CD4-positive, alpha-beta T cell treated with Interferon alpha-2 for 1 hour (primary cell): Measurements from ENCODE around the gene BPHL.
A peak's percentile ranks its signal among the peaks of the same experiment; 100 is the strongest.
"Not testable (repeated sequence)": the region's sequence is repeated elsewhere in the genome, so short reads cannot be mapped to it uniquely, and the experiment has no call there.

Source experiments
- DNase-seq, 2 donors: peaks; one replicate each; pipeline ENCODE4 v3.0.0-alpha.2; 2020 to 2022

The BPHL gene

DNA sequence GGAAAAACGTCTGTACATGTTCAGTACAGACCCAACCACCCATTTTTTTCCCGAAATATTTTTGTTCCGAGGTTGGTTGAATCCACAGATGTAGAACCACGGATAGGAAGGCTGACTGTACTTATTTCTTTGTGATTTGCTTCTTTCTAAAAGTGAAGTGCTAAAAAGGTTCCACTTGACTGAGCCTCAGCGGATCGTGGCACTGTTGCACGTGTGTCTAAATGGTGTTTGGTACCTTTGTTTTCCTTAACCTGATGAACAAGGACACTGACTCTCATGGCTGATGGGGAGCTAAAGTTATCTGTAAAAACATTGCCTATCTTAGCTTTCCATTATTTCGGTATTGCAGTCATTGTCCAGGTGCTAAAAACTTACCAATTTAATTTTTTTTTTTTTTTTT lies 6.2 kb downstream of the BPHL start:
- no peak for DNase-seq

DNA sequence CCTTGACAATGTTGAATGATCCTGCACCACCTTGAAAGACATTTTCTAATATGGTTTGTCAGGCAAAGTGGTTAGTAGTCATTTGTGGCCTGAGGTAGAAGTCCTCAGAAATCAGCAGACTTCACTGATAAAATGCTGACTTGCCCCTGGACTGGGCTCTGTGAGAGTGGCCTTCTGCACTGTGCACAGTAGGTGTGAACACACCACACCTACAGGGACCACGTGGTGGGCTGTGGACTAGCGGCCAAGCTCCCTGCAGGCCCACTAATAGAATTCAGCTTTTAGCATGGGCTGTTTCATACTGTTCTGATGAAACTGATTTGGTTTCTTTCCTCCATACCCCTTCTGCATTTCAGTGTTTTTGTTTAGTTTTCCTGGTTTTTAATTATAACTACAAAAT lies 7.3 kb downstream of the BPHL start:
- DNase-seq: no peak

DNA sequence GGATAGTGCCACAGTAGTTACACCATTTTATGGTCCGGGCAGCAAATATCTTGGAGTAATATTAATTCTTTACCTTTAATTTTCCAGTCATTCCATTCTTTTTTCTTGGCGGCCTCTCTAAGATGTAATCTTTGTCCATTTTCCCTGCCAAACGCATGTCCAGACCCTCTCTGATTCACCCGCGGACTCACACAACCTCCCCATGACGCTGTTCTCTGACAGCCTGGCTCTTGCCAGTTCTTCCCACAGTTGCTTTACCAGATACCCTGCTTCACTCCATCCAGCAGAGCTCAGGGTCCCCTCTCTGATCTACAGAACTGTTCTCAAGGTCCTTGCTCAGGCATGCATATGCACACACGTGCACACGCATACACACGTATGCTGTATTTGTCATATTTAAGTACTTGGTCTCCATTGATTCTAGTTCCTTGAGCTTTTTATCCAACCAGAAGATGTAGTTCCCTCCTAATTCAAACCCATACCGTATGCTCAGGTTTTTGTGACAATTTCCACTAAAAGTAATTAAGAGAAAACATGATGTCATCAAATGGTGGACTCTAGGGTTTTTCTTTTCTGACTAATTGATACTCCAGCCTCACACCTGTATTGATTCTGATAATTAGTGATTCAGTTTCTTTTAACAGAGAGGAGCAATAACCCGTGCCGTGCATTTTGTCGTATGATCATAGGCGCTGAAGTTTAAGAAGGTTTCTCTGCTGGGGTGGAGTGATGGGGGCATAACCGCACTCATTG lies 10.0 kb downstream of the BPHL start:
- DNase-seq: no peak

DNA sequence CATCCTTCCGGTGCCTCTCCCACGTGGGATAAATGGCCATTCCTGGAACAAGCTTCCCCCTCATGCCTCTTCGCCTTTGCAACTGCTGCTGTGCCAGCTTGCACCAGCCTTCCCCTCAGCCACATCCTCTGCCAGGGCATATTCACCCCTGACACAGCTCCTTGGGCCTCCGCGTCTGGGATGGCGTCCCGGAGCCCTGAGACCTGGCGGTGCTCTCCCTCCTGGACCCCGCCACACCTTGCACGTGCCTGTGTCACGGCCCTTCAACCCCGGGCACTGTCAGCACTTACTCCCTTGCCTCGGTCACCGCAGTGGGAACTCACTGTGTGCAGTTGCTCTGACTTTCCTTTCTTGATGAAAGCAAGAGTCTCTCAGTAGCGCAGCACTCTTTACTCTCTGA lies 13.2 kb downstream of the BPHL start:
- no peak for DNase-seq

DNA sequence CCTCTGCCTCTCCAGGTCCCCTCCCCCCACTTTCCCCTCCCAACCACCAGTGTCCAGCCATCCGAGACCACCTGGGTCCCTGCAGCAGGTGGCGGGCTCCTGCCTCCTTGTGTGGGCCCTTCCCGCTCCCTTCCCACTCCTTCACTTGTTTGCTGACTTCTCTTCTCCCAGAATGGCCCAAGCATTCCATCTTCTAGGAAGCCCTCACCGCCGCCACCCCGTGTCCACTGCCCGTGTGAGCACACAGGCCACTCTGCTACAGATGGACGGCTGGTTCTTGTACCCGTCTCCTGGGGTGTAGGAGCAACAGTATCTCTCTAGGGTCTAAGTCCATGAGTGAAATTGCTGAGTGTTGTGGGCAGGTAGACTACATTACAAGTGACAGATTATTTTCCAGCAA lies 15.0 kb downstream of the BPHL start:
- DNase-seq: no peak

DNA sequence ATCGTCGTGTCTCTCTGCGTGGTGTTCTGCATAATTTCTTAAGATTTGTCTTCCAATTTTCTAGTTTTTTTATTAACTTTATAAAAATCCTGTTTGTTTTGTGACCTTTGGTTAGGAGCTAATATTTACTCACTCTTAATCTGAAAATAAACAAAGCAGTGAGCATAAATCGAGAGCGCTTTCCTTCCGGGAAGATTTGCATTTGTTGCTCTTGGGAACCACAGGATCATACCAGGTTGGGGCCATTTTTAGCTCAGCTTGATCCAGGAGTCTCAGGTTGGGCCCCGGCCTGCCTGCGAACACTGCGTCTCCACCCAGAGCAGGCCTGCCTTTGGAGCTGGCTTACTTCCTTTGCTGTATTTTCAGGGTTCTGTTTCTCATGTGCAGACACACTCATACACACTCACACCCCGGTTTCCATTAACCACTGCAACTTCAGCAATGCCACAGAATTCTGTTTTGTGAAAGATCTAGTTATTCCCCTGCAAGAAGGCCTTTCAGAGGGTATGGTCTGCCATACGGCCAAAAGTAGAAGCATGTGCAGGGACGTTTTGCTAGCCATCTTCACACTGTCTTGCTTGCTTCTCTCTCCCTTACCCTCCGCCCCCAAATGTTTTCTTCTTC lies 17.3 kb downstream of the BPHL start:
- no peak for DNase-seq

DNA sequence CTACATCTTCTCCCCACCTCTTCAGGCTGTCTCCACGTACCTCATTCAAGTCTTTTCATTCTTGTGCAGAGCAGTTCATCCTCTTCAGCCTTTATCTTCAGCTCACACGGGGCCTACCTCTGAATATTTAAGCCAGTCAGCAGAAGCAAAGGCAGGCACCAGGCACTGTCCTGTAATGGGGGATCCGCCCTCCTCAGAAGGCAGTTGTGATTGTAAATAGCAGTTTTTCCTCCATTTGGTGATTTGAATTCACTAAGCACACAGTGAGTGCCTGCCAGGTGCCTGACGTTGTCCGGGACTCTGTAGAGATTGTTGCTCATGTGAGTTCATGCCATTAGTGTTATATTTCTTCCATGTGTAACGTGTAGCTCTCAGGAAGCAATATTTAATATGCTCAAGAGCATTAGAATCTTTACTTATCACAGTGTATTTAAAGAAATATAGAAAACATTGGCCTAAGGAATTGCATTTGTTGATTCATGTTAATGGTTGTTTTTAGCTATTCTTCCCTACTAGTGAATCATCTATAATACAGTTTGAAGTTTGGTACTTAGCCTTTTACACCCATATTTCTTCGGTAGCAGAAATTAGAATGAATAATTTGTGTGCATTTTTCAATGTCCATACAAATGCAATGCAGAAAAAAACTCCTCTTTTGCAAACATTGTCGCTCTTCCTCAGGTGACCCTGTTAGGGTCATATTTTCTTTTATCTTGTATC lies 17.9 kb downstream of the BPHL start:
- no peak for DNase-seq

DNA sequence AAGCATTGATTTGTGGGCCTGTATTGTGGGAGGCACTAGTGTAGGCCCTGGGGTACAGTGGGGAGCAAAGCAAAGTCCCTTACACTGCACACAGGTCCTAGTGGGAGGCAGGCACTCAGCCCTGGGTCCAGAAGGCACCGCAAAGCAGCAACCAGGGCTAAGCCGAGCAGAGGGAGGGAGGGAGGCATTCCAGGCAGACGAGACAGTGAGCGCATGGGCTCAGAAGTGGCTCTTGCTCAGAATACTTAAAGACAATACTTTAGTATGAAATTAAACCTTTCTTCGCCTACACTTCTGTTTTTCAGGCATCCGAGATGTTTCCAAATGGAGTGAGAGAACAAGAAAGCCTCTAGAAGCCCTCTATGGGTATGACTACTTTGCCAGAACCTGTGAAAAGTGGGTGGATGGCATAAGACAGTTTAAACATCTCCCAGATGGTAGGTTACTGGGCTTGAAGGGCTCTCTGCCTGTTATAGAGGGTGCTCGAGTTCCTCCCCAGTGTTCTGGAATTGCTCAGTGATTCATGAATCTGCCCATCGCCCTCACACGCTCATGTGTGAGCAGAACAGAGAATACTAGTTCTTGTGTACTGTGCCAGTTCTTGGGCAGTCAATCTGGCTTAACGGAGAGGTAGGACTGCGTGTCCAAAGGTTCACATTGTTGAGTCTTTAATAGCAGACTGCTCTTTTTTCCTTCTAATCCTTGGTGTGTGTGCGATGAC lies 18.7 kb downstream of the BPHL start:
- no peak for DNase-seq

DNA sequence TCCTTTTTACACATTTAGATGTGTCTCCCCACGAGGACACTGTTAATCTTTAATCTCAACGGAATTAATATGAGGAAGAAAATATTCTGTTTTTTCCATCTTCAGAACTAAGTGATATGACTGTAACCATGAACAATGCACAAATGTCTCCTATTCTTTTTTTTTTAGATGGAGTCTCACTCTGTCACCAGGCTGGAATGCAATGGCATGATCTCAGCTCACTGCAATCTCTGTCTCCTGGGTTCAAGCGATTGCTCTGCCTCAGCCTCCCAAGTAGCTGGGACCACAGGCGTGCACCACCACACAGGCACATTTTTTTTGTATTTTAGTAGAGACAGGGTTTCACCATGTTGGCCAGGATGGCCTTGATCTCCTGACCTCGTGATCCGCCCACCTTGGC lies 19.4 kb downstream of the BPHL start:
- DNase-seq: not testable (repeated sequence)

DNA sequence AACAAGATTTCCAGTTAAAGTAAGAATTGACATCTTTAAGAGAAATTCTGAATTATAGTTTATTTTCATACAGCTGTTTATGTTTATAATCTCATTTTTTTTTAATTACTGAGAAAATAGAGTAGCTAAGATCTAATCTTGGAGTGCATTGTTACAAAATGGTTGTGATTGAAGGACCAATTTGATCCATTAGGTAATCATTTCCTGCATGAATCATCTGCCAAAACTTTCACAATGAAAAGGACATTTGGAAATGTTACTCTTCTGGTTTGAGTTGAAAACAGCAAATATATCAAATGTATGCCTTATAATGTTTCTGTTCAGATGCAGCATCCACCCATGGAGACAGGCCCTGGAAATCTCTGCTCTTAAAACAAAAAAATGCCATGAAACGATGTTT lies 19.8 kb downstream of the BPHL start:
- DNase-seq: no peak

DNA sequence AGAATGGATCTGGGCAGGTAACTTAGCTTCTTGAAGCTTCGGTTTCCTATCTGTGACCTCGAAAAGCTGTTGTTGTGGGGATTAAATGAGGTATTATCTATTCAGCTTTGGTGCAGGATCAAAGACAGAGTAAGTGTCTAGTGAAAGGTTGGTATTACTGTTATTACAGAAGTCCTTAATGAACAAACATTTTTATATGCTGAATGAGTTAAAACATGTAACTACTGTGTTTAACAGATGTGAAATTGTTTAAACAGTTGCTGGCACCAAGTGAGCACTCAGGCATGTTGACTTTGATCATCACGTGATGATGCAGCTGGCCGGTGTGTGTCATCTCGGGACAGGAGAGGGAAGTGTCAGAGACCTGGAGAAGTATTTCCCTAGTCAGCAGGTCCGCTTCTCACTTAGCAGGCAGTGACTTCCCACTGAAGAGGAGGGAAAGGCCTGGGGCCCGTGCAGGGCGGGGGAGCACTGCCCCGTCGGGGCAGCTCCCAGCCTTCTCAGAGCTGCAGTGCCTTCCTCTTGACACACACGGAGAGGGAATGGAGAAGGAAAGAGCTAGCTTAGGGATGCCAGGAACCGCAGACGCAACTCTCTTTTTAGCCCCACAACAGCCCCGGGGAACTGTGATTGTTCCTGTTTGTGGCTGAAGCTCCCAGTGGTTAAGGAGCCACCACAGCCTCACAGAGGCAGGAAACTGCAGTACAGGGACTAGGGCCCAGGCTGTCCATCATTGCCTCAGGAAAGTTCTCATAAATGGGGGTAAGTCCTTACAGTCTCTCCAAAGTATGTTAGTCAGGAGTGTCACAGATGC lies 20.8 kb downstream of the BPHL start:
- DNase-seq: peak in 1 of 2 donors; percentile 45

DNA sequence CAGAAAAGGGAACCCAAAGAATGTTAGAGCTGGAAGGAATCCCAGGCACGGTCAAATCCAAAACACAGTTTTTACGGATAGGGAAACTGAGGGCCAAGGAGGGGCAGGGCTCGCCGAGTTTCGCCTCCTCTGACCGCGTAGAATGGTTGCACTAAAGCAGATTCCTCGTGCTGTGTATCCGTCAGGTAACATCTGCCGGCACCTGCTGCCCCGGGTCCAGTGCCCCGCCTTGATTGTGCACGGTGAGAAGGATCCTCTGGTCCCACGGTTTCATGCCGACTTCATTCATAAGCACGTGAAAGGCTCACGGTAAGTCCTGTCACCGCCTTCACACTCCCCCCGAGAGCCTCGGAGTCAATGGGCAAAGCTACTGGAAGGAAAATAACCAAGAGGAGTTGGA lies 21.7 kb downstream of the BPHL start:
- DNase-seq: no peak

DNA sequence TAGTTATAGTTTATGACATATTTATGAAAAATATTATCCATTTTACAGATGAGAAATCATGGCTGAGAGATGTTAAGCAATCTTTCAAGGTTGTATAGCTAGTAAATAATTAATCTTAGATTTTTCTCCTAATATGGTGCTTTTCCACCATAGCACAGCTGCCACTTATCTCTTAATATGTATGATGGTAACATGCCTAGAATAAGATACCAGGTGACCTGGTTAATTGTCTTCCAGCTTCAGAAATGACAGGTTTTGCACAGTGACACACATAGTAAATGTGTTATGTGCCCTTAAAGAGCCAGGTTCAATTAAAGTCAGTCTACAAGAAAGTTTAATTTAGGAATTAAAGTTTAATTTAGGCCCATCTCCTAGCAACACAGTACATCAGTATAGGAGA lies 24.0 kb downstream of the BPHL start:
- no peak for DNase-seq

DNA sequence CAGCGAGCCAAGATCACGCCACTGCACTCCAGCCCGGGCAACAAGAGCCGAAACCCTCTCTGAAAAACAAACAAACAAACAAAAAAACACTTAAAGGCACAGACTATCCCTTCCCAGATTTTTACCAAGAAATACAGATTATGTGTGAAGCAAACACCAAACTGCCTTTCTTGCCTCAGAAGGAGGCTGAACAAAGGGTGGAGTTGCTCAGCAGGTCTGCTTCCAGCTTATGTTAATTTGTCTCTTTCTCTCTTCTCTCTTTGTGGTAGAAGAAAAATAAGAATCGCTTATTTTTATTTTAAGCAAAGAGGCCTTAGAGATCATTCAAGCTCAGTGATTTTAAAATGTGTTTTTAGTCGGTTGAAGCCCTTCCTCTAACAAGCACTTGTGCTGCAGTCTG lies 24.6 kb downstream of the BPHL start:
- no peak for DNase-seq

DNA sequence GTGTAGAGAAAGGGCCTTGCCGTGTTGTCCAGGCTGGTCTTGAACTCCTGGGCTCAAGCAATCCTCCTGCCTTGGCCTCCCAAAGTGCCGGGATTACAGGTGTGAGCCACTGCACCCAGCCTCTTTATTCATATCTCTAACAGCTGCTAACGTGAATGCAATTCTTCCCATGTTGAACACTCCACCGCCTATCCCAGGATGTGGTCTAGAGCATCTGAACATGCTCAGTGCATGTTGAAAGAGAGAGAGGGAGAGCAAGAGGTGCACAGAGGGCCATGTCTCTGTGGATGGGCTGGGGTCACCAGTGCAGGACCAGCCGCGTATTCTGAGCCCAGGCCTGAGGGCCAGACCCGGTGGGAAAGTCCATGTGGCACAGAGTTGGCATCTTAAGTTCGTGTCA lies 26.1 kb downstream of the BPHL start:
- DNase-seq: no peak

DNA sequence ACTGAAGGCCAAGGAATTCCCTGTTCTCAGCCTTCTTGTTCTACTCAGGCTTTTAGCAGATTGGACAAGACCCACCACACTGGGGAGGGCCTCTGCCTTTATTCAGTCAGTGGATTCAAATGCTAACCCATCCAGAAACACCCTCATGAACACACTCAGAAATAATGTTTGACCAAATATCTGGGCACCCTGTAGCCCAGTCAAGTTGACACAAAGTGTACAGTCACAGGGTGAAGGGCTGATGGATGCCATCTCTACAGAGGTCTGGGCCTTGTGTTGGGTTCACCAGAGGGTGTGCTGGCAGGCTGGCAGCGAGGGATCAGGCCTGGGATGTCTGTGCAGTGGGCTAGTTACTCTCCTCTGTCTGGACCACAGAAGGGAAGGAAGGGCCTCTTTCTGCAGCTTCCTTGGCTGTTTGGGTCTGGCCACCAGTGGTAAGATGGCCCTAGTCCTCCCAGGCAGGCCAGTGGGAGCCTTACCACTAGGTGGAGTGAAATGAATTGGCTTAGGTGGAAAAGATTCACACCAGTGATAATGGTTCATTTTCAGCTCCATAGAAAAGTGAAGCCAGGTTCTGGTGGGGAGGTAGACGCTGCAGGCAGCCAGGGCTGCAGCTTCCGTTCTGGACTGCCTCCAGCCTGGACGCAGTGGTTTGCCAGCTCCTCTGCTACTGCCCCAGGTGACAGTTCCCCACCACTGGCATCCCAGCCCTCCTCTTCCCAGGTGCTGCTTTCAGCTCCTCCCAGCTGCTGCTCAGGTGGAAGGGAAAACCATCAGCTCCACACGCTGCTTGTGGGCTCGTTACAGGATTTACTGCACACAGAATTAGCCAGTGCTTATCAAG lies 29.6 kb downstream of the BPHL start:
- no peak for DNase-seq

DNA sequence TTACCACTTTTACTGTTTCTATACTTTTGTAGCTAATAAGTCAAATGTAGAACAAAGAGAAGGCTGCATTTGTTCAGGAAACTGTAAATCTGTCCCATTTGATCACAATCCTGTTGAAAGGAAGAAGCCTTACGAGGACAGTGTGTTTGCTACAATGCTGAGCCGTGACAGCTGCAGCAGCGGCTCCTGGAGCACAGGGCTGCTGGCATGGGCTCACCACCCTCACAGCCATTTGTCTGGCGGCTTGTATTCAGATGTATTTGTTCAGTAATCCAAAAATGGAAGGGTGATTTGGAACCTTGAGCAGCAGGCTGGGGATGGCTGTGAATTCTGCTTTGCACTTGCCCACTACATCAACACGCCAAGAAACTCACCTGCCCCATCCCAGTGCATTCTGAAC lies 33.2 kb downstream of the BPHL start:
- no peak for DNase-seq

DNA sequence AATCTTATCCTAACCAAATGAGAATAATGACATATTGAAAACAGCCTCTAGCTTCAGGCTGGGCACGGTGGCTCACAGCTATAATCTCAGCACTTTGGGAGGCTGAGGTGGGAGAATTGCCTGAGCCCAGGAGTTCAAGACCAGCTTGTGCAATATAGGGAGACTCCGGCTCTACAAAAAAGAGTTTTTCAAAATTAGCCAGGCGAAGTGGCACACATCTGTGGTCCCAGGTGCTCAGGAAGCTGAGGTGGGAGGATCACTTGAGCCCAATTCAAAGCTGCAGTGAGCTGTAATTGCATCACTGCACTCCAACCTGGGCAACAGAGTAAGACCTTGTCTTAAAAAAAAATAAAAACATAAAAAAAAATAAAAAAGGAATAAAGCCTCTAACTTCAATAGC lies 34.2 kb downstream of the BPHL start:
- no peak for DNase-seq

DNA sequence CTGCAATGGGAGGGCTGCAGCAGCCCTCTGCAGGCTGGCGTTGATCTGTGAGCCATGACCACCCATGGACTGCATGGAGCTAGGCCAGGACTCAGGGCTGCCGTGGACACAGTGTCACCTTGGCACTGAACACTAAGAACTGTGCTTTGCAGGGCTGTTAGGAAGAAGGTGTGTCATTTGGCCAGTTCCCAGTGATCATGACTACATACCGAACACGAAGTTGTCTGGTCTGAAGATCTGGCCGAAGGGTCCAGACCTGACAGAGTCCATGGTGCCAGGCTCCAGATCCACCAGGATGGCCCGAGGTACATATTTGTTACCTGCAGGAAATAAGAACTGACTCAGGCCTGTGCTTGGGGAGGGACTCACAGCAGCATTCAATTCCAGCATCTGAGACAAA lies 36.9 kb downstream of the BPHL start:
- not testable (repeated sequence) for DNase-seq

DNA sequence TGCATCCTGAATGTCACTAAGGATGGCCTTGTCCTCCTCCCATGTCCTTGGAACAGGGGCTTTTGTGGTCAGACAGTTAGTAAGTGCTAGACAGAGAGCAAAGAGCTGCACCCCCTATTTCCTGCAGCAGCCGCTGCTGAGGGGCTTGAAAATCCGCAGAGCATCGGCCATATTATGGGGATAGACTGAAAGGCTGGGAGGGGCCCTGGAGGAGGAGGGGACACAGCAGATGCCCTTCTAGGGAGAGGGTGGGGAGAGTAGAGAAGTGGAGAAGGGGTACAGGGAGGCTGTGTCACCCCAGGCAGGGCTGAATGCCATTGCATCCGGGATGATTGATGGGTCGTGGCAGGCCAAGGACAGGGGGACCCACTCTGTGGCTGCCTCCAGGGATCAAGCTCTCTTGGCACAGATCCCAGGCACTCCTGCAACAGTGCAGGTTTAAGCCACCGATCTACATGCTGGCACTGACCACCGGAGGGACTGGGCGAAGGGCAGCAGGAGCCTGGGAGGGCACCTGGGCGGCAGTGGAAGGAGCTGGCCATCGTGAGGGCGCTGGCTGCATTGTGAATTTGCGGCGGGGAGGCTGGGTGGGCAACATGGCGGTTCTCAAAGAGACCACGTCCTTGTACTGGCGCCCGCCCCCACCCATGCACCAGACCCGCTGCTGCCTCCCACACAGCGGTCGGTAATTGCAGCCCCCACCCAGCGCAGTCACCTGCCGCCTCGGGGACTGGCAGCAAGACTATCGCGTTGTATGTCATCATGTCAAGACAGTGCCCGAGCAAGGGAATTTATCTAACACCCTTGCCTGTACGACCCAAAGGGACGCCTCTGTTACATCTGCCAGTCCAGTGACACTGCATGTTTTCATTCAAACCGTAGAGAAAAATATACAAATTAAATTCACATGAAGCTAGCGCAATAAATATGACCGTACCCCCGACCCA lies 37.9 kb downstream of the BPHL start:
- peak; percentile 9 to 35 for DNase-seq
